Vagina (tissue), 2 donors: ENCODE data around the gene ARID5A. TPM values are rescaled to one million over a fixed set of nuclear protein-coding genes. Genes with fewer than 3 reads are reported as not detected.
A peak's percentile ranks its signal among the peaks of the same experiment; 100 is the strongest.

Experiments used
- DNase-seq, 2 donors: peaks; one replicate each; pipeline ENCODE4 v3.0.0-alpha.2; 2017; ENCODE audit errors: extremely low spot score in 2 of 2
- H3K27ac ChIP-seq: fragments of 200-600 bp; sonication (generic); one replicate; pipeline ENCODE4 v1.5.1; 2019
- H3K27me3 ChIP-seq: fragments of 200-600 bp; sonication (generic); one replicate; pipeline ENCODE4 v1.5.1; 2019
- H3K36me3 ChIP-seq, 2 donors: fragments of 200-600 bp; sonication (generic); one replicate each; pipeline ENCODE4 v1.5.1; 2017 to 2019
- H3K4me1 ChIP-seq: fragments of 200-600 bp; sonication (generic); one replicate; pipeline ENCODE4 v1.5.1; 2019
- H3K4me3 ChIP-seq, 2 donors: fragments of 200-600 bp; sonication (generic); 1 replicate in 1 of 2; 2 replicates in 1 of 2; pipeline ENCODE4 v1.5.1; 2016 to 2019
- H3K9me3 ChIP-seq: fragments of 200-600 bp; sonication (generic); one replicate; pipeline ENCODE4 v1.5.1; 2019
- CTCF ChIP-seq, 3 experiments: fragments of 450-650 bp in 2 of 3; fragments of 200-600 bp in 1 of 3; sonication (generic) in 1 of 3; IDR thresholded peaks; one replicate each; pipeline ENCODE4 v1.5.1; 2017 to 2019; ENCODE audit warnings: antibody characterized with exemption in 3 of 3, mild to moderate bottlenecking in 2 of 3, moderate library complexity in 2 of 3
- POLR2A ChIP-seq, 2 donors: fragments of 450-650 bp; IDR thresholded peaks; one replicate each; pipeline ENCODE4 v1.6.1; 2017; ENCODE audit warnings: antibody characterized with exemption in 2 of 2, mild to moderate bottlenecking in 2 of 2, moderate library complexity in 2 of 2
- POLR2AphosphoS5 ChIP-seq, 2 donors: sonication (generic); formaldehyde crosslinking; IDR thresholded peaks; one replicate each; pipeline ENCODE4 v1.9.0; 2017; ENCODE audit warnings: antibody characterized with exemption in 2 of 2, mild to moderate bottlenecking in 2 of 2, low read depth in 1 of 2; ENCODE audit not compliant: insufficient read depth in 1 of 2
- intact Hi-C: fragments of 100-400 bp; cut with DNase I; formaldehyde crosslinking; loops from one replicate; pipeline ENCODE4 v1.15.1; 2023
- total RNA-seq: library from RNA; depleted of rRNA; stranded (reverse); fragments of >200 nt; gene quantifications from one replicate; pipeline ENCODE4 v1.2.3, GENCODE V29; 2016

ARID5A gene
- total RNA-seq, 1 donor from 2014 or later = 34.1 TPM

- Histone ChIP-seq H3K9me3 (no peaks in the 10 kb centered on the region), H3K4me1 (peaks cover 24% of the 10 kb centered on the region), H3K4me3 (no peak overlapping the region), H3K27me3 (no peaks in the 10 kb centered on the region), H3K36me3 (no peaks in the 10 kb centered on the region), H3K27ac (no peak overlapping the region)
- TF ChIP-seq POLR2A (IDR thresholded peaks at IDR 0.05) (no peak), POLR2AphosphoS5 (IDR thresholded peaks at IDR 0.05; ENCODE audit: insufficient read depth in 1 of 2, low read depth in 1 of 2) (no peak), CTCF (IDR thresholded peaks at IDR 0.05) (no peak)
- intact Hi-C loops = loop anchor here (5.0 kb wide), 2 partner anchors 41 to 389 kb away; no protein-coding TSS in a partner anchor
- peak; percentile 55 to 80 for DNase-seq
Observed at GRCh38 chr2:96510931-96511595, 25.5 kb upstream of the ARID5A start.

GRCh38 chr2:96511851-96512250 lies 24.7 kb upstream of the ARID5A start:
- H3K4me3 ChIP-seq = no peak overlapping the region
- H3K27me3 ChIP-seq = no peaks in the 10 kb centered on the region
- H3K9me3 ChIP-seq = no peaks in the 10 kb centered on the region
- H3K27ac ChIP-seq = no peak overlapping the region
- peaks cover 24% of the 10 kb centered on the region for H3K4me1 ChIP-seq
- peak; percentile 64 to 76 for DNase-seq
- H3K36me3 ChIP-seq = no peaks in the 10 kb centered on the region
- TF ChIP-seq POLR2AphosphoS5 (IDR thresholded peaks at IDR 0.05; ENCODE audit: insufficient read depth in 1 of 2, low read depth in 1 of 2) (no peak), CTCF (IDR thresholded peaks at IDR 0.05) (no peak), POLR2A (IDR thresholded peaks at IDR 0.05) (no peak)
- intact Hi-C loops = loop anchor here (5.0 kb wide), 2 partner anchors 40 to 390 kb away; no protein-coding TSS in a partner anchor

- DNase-seq = peak in 1 of 2 donors; percentile 72
- intact Hi-C loops = loop anchor here (5.0 kb wide), 2 partner anchors 40 to 390 kb away; no protein-coding TSS in a partner anchor
Observed at GRCh38 chr2:96512341-96512740, 24.2 kb upstream of the ARID5A start.

GRCh38 chr2:96514521-96514920 lies 22.0 kb upstream of the ARID5A start:
- intact Hi-C loops = loop anchor here (5.0 kb wide), 2 partner anchors 38 to 392 kb away; no protein-coding TSS in a partner anchor
- no peaks in the 10 kb centered on the region for H3K27me3 ChIP-seq
- peak in 1 of 2 donors; percentile 79 for DNase-seq

More at GRCh38 chr2:96512341-96512740, 24.2 kb upstream of the ARID5A start:
- Histone ChIP-seq H3K27ac (no peak overlapping the region), H3K36me3 (no peaks in the 10 kb centered on the region), H3K4me1 (peaks cover 24% of the 10 kb centered on the region), H3K27me3 (no peaks in the 10 kb centered on the region), H3K4me3 (no peak overlapping the region), H3K9me3 (no peaks in the 10 kb centered on the region)
- TF ChIP-seq CTCF (IDR thresholded peaks at IDR 0.05) = no peak
- no peak for TF ChIP-seq POLR2AphosphoS5 (IDR thresholded peaks at IDR 0.05; ENCODE audit: insufficient read depth in 1 of 2, low read depth in 1 of 2)
- TF ChIP-seq POLR2A (IDR thresholded peaks at IDR 0.05) = no peak

More at GRCh38 chr2:96514521-96514920, 22.0 kb upstream of the ARID5A start:
- H3K9me3 ChIP-seq = no peaks in the 10 kb centered on the region
- peaks cover 3% of the 10 kb centered on the region for H3K4me1 ChIP-seq
- H3K27ac ChIP-seq = no peak overlapping the region
- H3K4me3 ChIP-seq = no peak overlapping the region
- H3K36me3 ChIP-seq = no peaks in the 10 kb centered on the region
- no peak for TF ChIP-seq POLR2AphosphoS5 (IDR thresholded peaks at IDR 0.05; ENCODE audit: insufficient read depth in 1 of 2, low read depth in 1 of 2)
- TF ChIP-seq POLR2A (IDR thresholded peaks at IDR 0.05) = no peak
- TF ChIP-seq CTCF (IDR thresholded peaks at IDR 0.05) = no peak
